ENCODE results near the gene AKIRIN2.

AKIRIN2 gene

GRCh38 chr6:87653074-87653962, 48.7 kb downstream of the AKIRIN2 start:
- no peak for DNase-seq

DNA sequence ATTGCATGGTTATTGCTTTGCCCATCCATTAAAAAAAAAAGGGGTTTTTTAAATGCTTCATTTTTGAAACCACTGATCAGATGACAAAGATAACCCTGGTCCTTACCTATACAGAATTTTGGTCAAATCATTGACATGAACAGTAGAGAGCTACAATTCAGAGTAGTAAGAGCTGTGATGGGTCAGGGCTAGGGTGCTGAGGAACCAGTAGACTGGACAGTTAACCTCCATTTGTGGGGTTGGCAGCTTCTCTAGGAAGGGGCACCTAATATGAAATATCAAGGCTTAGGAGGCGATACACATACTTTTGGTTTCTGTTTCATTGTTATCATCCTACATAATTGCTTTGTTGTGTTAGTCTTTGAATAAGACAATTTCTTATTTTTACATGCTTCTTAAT, 57.0 kb downstream of the AKIRIN2 start:
- DNase-seq, result no peak

GRCh38 chr6:87641065-87641692, 60.9 kb downstream of the AKIRIN2 start:
- no peak for DNase-seq

DNA sequence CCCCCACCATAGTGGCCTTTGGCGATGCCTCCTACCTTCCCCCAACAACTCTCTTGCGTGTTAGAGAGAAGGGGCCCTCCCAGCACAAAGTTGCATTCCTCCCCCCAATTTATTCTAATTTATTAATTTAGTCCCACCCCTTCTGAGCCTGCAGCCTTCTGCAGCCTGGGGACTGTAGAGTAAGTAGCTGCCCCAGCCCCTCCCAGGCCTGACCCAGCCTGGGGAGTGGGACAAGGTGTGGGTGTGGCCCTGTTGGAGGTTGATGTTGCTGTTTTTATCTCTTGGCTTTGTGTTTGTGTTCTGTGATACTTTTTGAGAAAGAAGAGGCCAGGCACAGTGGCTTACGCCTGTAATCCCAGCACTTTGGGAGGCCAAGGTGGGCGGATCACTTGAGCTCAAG, 62.7 kb downstream of the AKIRIN2 start:
- no peak for DNase-seq

GRCh38 chr6:87637106-87637505, 64.9 kb downstream of the AKIRIN2 start:
- no peak for DNase-seq

- DNase-seq, result no peak
These were observed 65.7 kb downstream of the AKIRIN2 start for GRCh38 chr6:87636315-87636714.

- no peak for DNase-seq
These were observed 68.2 kb downstream of the AKIRIN2 start for GRCh38 chr6:87633851-87634250.

GRCh38 chr6:87630746-87631145, 71.3 kb downstream of the AKIRIN2 start:
- no peak for DNase-seq

DNA sequence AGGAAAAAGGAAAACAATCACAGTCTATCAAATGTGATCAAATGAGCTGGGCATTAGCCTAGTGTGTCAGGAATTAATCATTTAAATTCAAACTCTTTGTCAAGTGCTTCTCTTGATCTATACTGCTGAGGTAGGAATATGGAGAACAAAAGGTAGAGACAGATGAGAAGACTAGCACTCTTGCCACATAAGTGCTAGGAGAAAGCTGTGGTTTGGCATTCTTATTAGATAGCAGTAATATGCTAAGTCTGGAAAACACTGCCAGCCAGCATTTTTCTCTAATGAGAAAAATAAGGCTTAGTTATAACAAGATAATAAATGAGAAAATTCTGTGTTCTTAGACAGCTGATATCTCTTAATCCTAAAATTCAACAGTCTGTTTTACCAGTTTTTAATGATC, 73.2 kb downstream of the AKIRIN2 start:
- DNase-seq, result no peak

- DNase-seq, result no peak
These were observed 73.6 kb downstream of the AKIRIN2 start for GRCh38 chr6:87628424-87628823.
